ENCODE results near the gene SCAND1. TPM values are rescaled to one million over a fixed set of nuclear protein-coding genes. Genes with fewer than 3 reads are reported as not detected.

SCAND1 gene
- total RNA-seq, result 61.1 and 80.8 TPM in 2 replicates

DNA sequence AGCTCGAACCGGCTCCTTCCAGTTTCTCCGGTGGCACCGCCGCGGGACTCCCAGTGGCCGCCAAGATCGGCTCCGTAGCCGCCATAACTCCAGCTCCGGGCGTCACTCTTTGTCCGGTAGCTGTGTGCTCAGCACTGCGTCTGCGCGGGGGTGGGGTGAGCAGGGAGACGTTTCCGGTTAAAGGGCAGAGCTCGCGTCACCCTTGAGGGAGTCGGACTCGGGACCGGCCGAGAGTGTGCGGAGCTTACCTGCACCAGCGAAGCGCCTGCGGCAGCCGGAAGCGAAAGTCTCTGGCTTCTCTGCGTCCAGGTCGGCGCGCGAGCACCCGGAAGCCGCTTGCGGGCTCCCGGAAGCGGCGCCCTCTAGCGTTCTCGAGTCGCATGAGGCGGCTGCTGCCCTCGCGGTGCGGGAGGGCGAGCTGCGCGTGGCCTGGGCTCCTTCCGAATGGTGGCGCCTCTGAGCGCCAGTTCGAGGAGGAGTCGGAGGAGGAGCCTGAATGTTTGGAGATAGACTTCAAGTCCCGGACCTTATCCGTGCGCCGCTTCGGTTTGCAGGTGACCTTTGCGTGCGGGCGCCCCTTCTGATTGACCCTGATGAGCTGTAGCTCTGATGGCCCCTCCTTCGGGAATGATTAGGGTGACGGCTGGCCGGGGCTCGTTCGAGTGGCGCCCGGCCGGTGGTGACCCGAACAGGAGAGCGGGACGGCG is at the start of gene SCAND1:
TSS of gene SCAND1 (minus strand) at position 303 of the 707 bp plus-strand sequence. CDS start at position 85, 218 bp downstream.

DNA sequence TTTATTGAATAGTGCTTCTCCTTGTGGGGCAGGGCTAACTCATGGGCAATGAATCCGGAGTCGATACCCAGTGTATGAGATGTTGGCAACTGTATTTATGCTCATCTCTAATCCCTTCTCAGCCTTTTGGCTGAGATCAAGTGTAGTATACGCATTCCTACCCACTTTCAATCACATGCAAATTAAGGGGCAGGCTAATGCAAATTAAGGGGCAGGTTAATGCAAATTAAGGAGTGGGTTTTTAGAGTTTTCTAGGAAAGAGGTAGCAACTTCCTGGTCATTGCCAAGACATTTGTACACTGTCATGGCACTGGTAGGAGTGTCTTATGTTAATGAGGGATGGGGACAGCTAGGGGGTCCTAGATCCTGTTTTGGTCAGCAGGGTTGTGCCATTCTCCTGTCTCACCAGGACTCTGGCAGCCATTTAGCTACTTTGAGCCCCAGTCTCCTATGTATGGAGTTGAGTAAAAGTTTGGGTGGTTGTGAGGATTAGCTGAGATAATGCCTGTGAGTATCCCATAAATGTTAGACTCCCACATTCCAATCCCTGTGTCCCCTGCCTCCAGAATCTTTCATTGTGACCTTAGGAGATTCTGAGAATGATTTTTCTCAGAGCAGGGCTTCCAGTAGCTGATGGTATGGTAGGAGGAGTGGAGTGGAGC is 13.8 kb upstream of the SCAND1 start, which contains the start of gene CNBD2:
TSS of gene CNBD2 (plus strand) at position 612 of the 662 bp plus-strand sequence. CDS start 173 bp downstream, outside the sequence.

Small RNA genes lying within 50 kb of the gene (small RNA-seq; reads per million reads assigned to genes)
- 0.10 reads per million for gene RNU6-937P (ENCODE audit: low replicate concordance)

Other genes starting within 250 kb of the SCAND1 start
- gene RBM39, start 212.2 kb downstream of the SCAND1 start, total RNA-seq, result 213 and 253 TPM in 2 replicates
- 20.1 and 26.1 TPM in 2 replicates for gene PHF20, start 182.5 kb downstream of the SCAND1 start, total RNA-seq
- 1.1 and 2.3 TPM in 2 replicates for gene CNBD2, start 14.1 kb upstream of the SCAND1 start, total RNA-seq
- gene EPB41L1, start 200.2 kb upstream of the SCAND1 start, total RNA-seq, result 5.0 and 12.0 TPM in 2 replicates